ENCODE data around the gene CENPP.
"Not testable (repeated sequence)": the region's sequence is repeated elsewhere in the genome, so short reads cannot be mapped to it uniquely, and the experiment has no call there.

The CENPP gene

GRCh38 chr9:92407818-92408217 lies 82.1 kb downstream of the CENPP start:
- TF ChIP-seq CTCF (conservative IDR thresholded peaks at IDR 0.05): no peak
- no peak overlapping the region for H3K27ac ChIP-seq

GRCh38 chr9:92408747-92409478 lies 83.2 kb downstream of the CENPP start:
- TF ChIP-seq CTCF (conservative IDR thresholded peaks at IDR 0.05): no peak
- H3K27ac ChIP-seq: no peak overlapping the region

- H3K27ac ChIP-seq: not testable (repeated sequence)
Measured at GRCh38 chr9:92411157-92411556, 85.4 kb downstream of the CENPP start.

- H3K27ac ChIP-seq: no peak overlapping the region
- no peak for TF ChIP-seq CTCF (conservative IDR thresholded peaks at IDR 0.05)
Measured at GRCh38 chr9:92414566-92414965, 88.8 kb downstream of the CENPP start.

GRCh38 chr9:92422611-92423338 lies 97.0 kb downstream of the CENPP start:
- H3K27ac ChIP-seq: no peak overlapping the region
- TF ChIP-seq CTCF (conservative IDR thresholded peaks at IDR 0.05): no peak

GRCh38 chr9:92423612-92424011 lies 97.9 kb downstream of the CENPP start:
- TF ChIP-seq CTCF (conservative IDR thresholded peaks at IDR 0.05): no peak

GRCh38 chr9:92424340-92424739 lies 98.6 kb downstream of the CENPP start, which contains the start of gene OMD:
TSS of gene OMD (minus strand) at chr9:92424471. CDS start at chr9:92417558, 6,913 bp downstream.
- no peak within 1 kb of the TSS for H3K27ac ChIP-seq
- no peak for TF ChIP-seq CTCF (conservative IDR thresholded peaks at IDR 0.05)

More at GRCh38 chr9:92423612-92424011, 97.9 kb downstream of the CENPP start:
- H3K27ac ChIP-seq: no peak overlapping the region

- no peak overlapping the region for H3K27ac ChIP-seq
- TF ChIP-seq CTCF (conservative IDR thresholded peaks at IDR 0.05): no peak
Measured at GRCh38 chr9:92425474-92425873, 99.7 kb downstream of the CENPP start.

Data from VCaP (cell line).